GM19397 (cell line): ENCODE measurements around the gene SURF2.
"Not testable (repeated sequence)": the region's sequence is repeated elsewhere in the genome, so short reads cannot be mapped to it uniquely, and the experiment has no call there.

Source experiments
- ATAC-seq: cut with Tn5 transposase; IDR thresholded peaks from one replicate; pipeline ENCODE4 v1.9.1; 2021; ENCODE audit warnings: mild to moderate bottlenecking, moderate library complexity; ENCODE audit not compliant: unreplicated experiment

Gene SURF2

DNA sequence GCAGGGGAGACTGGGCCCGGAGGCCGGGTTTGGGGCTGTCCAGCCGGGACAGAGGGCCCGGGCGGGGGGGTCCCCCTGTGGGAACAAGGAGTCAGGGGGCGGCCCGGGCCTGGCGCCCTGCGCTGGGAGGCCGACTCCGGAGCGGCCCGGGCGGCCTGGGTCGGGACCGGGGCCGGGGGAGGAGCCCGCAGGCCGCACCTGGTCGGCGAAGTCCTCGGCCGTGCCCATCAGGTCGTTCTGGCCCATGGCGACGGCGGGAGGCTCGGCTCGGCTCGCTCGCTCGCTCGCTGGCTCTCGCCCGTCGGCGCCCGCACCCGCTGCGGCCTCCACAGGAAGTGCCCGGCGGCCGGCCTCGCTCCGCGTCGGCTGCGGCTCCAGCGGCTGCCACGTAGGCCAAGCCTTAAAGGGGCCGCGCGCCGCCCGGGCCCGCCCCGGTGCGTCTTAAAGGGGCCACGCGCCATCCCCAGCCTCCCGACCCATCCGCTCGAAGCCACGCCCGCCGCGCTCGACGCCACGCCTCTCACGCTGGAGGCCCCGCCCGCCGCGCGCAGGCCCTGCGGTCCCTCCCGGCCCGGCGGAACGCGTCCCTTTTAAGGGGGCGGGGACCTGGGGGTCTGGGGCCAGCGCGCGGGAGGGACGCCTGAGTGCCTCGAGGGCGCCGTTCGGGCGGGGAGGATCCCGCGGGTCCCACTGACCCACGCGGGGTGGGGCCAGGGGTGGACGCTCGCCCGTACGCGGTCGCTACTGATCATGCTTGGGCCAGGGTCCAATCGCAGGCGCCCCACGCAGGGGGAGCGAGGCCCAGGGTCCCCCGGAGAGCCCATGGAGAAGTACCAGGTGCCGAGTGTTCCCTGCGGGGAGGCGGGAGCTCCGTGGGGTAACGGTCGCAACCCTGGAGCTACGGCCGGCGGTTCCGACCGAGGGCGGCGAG is 19.6 kb downstream of the SURF2 start, which contains the start of the genes STKLD1 and SURF4:
STKLD1 (plus strand) TSS at position 643 of the 931 bp plus-strand sequence; CDS start at position 751, 108 bp downstream.
SURF4 (minus strand) TSS at position 337 of the 931 bp plus-strand sequence; CDS start at position 246, 91 bp downstream.
- peak; percentile 89 for ATAC-seq

DNA sequence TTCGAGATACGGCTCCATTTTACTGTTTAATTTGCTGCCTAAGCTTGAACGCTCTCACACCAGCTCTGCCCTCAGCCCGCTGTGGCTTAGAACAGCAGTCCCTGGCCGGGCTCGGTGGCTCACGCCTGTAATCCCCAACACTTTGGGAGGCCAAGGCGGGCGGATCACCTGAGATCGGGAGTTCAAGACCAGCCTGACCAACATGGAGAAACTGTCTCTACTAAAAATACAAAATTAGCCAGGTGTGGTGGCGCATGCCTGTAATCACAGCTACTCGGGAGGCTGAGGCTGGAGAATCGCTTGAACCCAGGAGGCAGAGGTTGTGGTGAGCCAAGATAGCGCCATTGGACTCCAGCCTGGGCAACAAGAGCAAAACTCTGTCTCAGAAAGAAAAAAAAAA is 20.9 kb downstream of the SURF2 start:
- ATAC-seq = not testable (repeated sequence)

DNA sequence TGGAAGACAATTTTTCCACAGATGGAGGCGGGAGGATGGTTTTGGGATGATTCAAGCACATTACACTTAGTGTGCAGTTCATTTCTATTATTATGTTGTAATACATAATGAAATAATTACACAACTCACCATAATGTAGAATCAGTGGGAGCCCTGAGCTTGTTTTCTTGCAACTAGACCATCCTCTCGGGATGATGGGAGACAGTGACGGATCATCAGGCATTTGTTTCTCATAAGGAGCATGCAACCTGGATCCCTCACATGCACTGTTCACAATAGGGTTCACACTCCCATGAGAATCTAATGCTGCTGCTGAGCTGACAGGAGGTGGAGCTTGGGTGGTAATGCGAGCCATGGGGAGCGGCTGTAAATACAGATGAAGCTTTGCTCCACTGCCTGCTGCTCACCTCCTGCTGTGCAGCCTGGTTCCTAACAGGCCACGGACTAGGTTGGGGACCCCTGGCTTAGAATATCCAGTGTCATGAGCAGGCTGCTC is 21.4 kb downstream of the SURF2 start:
- no peak for ATAC-seq

DNA sequence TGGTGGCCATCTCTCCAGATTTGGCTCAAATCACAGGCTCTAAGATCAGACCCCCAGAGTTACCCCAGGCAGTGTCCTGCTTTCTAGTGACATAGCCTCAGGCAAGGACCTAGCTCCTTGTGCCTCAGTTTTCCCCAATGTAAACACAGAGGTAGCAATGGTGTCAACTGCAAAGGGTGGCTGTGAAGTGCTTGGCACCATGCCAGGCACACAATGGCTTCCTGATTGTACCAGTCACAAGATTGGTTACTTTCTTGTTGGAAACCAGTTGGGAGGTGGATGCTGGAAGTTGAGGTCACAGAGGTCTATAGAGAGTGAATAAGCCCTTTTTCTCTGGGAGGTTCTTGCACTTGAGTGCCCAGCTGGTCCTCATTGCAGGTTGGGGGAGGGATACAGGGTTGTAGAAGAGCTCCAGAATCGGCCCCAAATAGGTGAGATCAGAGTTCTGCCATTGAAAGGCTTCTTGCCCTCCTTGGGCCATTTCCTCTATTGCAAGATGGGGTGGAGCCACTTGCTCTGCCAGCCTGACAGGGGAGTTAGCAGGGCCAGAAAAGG is 22.1 kb downstream of the SURF2 start:
- no peak for ATAC-seq

DNA sequence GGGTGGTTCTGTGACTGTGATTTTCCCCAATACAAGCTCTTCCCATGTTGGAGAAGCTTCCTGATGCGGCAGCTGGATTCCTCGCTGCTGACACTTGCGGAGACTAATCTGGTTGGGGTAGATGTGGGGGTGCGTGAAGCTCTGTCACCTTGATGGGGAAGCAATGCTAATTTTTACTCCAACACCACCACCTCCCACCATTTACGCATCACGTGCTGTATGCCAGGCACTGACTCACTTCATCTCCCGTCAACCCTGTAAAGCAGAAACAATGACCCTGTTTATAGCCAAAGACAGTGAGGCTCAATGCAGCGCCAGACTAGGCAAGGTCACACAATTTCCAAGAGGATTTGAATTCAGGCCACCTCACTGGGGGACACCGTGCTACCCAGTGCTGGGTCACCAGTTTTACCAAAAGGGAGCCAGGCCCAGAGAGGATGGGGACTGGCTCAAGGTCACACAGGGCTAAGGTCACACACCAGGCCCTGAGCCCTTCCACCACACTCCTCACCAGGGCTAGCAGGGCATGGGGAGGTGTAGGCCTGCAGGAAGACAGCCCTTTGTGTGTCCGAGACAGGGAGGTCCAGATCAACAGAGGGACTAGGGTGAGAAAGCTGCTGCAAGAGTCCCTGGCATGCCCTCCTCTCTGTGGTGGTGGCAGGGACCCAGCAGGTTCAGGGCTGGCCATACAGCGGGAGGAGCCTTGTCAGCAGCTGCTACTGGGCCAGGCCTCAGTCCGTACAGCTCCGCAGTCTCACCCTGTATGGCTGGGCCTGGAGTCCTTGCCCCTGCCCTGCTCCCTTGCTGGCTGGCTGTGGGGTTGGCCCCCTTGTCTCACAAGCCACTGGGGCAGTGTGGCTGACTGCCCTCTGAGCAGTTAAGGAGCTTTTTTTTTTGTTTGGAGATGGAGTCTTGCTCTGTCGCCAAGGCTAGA is 23.1 kb downstream of the SURF2 start:
- ATAC-seq = no peak

DNA sequence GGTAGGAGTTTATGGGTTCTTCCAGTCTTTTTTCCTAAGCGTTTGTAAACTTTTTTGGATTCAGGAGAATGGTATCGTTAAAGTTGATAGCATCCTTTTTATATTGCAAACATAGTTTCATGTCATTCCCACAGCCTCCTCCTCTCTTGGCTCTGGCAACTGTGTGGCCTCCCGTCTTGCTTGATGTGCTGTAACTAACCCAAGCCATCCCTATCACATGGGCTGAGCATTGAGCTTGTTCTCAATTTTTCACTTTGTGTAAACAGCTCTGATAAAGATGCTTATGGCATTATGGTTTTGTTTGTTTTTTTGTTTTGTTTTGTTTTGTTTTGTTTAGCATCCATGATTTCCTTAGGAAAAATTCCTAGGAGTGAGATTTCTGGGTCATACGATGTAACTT is 24.4 kb downstream of the SURF2 start:
- ATAC-seq = no peak

DNA sequence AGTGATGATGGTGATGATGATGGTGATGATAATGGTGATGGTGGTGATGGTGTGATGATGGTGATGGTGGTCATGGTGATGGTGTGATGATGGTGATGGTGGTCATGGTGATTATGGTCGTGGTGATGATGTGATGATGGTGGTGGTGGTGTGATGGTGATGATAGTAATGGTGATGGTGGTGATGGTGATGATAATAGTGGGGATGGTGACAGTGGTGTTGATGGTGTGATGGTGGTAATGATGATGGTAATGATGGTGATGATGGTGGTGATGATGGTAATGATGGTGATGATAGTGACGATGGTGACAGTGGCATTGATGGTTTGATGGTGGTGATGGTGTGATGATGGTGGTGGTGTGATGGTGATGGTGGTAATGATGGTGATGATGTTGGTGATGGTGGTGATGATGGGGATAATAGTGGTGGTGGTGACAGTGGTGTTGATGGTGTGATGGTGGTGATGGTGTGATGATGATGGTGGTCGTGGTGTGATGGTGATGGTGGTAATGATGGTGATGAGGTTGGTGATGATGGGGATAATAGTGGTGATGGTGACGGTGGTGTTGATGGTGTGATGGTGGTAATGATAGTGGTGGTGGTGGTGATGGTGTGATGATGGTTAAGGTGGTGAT is 26.3 kb downstream of the SURF2 start:
- no peak for ATAC-seq

DNA sequence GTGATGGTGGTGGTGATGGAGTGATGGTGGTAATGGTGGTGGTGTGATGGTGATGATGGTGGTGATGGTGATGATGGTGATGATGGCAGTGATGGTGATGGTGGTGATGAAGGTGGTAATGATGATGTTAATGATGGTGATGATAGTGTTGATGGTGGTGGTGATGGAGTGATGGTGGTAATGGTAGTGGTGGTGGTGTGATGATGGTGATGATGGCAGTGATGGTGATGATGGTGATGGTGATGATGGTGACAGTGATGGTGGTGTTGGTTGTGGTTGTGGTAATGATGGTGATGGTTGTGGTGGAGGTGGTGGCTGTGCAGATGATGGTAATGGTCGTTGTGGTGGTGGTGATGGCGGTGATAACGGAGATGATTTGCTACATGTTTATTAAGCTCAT is 27.1 kb downstream of the SURF2 start:
- ATAC-seq = no peak

DNA sequence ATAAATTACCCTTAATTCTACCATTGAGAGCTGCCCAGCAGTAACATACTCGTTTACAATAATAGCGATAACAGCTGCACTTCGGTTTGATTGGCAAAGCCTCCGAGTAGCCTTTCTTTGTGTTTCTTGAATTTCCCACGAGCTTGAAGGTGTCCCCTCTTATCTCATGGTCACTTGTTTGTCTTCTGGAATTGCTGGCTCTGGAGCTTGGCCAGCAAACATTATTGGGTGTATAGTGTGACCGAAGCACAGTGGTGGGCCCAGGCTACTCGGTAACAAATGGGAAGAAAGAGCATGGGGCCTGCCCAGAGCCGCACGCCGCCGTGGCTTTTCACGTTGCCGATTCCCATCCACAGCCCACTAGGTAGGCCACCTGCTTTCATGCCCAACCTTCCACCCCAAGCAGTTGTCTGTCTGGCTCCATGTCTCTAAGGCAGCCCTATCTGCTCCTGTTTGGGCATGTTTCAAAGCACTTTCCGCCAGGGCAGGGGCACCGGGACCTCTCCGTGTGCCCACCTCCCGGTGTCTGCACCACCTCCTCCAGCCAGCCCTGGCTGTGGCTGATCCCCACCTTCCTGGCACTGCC is 28.5 kb downstream of the SURF2 start:
- no peak for ATAC-seq

DNA sequence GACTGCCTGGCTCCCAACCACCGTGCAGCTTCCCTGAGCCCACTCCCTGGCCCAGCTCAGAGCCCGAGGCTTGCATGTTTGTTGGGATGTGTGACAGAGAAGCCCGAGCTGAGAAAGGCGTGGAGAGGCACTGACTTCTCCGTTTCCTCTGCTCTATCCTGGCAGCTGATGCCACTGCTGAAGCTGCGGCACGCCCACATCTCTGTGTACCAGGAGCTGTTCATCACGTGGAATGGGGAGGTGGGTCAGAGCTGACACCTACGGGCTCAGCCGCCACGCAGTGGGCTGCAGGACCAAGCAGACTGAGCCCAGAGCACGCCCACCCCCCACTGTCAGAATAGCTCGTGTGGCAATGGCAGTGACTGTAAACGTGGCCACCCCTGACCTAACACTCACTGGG is 29.1 kb downstream of the SURF2 start:
- no peak for ATAC-seq

DNA sequence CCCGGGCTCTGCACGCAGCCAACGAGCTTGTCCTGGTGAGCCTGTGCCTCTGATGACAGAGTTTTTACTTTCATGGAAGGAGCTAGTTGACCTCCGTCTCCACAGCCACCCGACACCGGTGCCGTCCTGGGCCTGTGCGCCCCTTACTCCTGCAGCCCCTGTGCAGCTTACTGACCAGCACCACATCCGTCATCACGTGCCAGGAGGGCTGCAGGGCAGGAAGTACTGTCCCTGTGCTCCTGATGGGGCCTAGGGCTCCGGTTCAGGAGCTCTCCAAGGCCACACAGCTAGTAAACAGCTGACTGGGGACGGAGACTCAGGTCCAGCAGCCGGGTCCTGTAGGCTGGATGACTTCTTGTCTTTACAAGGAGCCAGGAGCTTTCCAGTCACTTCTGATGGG is 30.0 kb downstream of the SURF2 start:
- no peak for ATAC-seq

DNA sequence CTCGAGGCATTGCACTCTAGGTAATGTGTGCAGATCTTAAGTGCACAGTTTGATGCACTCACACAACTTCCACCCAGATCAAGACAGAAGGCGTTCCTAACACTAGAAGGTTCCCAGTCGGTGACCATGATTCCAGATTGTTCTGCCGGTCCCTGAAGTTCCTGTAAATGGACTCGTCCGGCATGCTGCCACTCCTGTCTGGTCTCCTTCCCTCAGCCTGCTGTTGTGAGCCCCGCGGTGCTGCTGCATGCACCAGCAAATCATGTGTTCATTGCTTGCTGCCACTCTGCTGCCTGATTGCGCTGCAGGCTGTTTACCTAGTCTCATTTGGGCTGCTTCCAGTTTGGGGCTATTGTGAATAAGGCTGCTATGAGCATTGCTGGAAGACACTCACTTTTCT is 31.3 kb downstream of the SURF2 start:
- ATAC-seq = no peak

DNA sequence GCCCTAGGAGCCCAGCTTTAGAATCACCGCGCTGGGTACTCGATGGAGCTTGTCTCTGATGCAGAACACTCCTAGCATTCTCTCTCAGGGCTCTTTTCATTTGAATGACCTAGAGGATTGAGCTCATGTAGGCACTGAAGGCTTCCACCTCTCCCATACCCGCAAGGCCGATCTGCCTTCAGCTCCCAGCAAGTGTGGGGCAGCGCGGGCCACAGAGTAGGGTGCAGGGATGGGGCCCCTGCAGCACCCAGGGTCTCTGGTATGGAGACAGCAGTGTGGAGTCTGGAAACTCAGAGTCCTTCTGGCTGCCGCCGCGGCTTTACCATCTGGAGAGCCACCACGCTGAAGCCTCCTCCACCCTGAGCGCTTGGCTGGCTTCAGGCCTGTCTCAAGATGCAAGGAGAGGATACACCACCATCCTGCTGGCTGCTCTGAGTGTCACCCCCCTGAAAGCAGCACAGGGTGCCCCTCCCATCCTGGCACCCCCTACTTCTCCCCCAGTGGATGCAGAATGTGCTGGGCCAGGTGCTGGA is 32.7 kb downstream of the SURF2 start:
- no peak for ATAC-seq

DNA sequence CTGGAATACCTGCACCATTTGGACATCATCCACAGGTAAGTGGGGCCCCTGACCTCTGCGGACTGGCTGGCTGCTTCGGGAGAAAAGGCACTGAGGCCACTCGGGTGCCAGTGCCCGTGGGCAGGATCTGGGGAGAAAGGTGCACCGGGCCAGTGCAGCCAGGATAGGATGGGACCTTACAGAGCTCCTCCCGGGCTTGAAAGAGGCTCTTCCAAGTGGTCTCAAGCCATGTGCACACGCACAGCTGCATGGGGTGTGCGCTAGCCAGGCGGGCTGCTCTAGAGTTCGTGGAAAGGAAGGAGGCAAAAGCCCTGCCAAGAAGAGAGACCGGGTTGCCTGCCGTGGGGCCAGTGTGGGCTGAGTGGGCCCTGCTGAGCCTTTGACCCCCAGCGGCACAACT is 33.2 kb downstream of the SURF2 start:
- no peak for ATAC-seq

DNA sequence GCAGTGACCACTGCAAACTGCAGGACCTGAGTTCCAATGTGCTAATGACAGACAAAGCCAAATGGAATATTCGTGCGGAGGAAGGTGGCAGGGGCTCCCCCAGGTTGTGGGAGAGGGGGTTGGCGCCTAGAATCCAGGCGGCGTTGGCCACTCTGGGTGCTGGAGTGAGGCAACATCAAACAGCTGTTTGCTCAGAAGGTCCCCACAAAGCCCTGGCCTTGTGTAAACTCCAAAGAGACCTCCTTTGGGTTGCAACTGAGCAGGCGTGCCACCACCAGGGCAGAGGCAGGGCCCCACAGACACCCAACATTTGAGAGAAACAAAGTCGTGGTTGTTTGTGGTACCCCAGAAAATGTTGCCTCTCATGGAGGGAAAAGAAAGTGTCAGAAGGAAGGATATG is 34.4 kb downstream of the SURF2 start:
- ATAC-seq = no peak

DNA sequence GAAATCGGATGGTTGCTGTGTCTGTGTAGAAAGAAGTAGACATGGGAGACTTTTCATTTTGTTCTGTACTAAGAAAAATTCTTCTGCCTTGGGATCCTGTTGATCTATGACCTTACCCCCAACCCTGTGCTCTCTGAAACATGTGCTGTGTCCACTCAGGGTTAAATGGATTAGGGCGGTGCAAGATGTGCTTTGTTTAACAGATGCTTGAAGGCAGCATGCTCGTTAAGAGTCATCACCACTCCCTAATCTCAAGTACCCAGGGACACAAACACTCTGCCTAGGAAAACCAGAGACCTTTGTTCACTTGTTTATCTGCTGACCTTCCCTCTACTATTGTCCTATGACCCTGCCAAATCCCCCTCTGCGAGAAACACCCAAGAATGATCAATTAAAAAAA is 35.1 kb downstream of the SURF2 start:
- ATAC-seq = not testable (repeated sequence)

DNA sequence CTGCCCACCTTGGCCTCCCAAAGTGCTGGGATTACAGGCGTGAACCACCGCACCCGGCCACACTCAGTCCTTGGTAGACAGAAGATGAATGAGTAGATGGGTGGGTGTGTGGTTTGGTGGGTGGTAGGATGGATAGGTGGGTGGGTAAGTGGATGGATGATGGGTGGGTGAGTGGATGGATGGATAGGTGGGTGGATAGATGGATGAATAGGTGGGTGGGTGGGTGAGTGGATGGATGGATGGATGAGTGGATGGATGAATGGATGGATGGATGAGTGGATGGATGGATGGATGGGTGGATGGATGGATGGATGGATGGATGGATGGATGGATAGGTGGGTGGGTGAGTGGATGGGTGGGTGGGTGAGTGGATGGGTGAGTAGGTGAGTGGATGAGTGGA is 36.0 kb downstream of the SURF2 start:
- not testable (repeated sequence) for ATAC-seq

DNA sequence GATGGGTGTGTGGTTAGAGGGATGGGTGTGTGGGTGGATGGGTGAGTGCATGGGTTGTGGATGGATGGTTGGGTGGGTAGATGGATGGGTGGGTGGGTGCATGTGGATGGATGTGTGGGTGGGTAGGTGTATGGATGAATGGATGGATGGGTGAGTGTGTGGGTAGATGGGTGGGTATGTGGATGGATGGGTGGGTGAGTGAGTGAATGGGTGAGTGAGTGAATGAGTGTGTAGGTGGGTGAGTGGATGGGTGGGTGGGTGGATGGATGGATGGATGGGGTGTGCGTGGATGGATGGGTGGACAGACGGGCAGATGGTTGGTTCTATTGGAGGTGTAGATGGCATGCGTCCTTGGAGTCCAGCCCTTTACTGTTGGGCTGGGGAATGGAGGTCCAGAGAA is 37.0 kb downstream of the SURF2 start:
- ATAC-seq = no peak

DNA sequence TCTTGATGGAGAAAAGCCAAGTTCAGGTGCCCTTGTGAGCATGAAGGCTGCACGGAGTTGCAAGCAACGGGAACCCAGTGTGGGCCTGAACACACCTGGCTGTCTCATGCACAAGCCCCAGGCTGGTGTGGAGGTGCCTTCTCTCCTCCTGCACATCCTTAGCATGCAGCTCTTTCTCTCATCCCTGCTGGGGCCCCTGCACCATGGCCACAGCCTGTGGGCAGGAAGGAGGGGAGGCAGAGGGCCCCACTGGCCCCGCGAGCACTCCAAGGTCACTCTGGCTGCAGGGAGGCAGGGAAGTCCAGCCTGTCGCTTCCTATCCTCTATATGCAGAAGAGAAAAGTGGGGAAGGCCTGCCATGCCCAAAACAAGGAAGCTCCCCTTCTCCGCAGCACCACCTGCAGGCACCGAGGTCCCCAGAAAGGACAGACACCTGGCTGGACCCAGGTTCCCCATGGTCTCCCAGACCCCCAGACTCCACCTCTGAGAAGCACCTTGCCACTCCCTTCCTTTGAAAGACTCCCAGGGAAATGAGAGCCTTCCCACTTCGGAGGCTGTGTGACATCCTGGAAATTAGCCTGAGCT is 38.4 kb downstream of the SURF2 start:
- no peak for ATAC-seq

DNA sequence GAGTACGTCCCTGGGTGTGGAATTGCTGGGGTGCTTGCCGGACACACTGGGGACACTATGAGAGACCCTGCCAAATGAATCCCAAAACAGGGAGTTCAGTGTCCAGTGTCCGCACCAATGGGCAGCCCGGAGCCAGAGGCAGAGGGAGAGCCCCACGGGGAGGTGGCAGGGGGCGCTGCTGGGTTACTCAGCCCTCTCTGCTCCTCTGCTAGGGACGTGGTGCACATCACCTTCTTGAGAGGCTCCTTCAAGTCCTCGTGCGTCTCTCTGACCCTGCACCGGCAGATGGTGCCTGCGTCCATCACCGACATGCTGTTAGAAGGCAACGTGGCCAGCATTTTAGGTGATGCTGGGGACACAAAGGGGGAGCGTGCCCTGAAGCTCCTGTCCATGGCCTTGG is 40.6 kb downstream of the SURF2 start:
- no peak for ATAC-seq
